ENCODE results near the gene MYH11. TPM values are rescaled to one million over a fixed set of nuclear protein-coding genes. Genes with fewer than 3 reads are reported as not detected.

Gene MYH11
- polyA plus RNA-seq, 3 donors: 0.06 TPM; not detected in 2

- H3K27me3 Mint-ChIP-seq (ENCODE audit: low read depth in 3 of 3): peaks cover 1 to 3% (median 1%) of the 10 kb centered on the region in 3 donors
- H3K4me1 Mint-ChIP-seq: no peaks in the 10 kb centered on the region
- H3K9me3 ChIP-seq (replicated peaks in 1 of 2; ENCODE audit: control insufficient read depth in 1 of 2, insufficient read depth in 1 of 2, low read length in 2 of 2): no peaks in the 10 kb centered on the region
- no peaks in the 10 kb centered on the region for H3K4me1 ChIP-seq (ENCODE audit: control insufficient read depth in 1 of 2, insufficient read depth in 2 of 2, low read length in 2 of 2)
- H3K4me3 ChIP-seq (replicated peaks in 1 of 3; ENCODE audit: low read depth in 2 of 3, low read length in 3 of 3): no peak overlapping the region
- no peaks in the 10 kb centered on the region for H3K9me3 Mint-ChIP-seq
- no peak overlapping the region for H3K27ac Mint-ChIP-seq
- no peak overlapping the region for H2AFZ ChIP-seq (ENCODE audit: insufficient read depth, low read depth, low read length, poor library complexity, severe bottlenecking)
- no peak overlapping the region for H3K4me3 Mint-ChIP-seq
- H3K4me2 ChIP-seq (replicated peaks; ENCODE audit: extremely low read depth, low read length, poor library complexity, severe bottlenecking): no peak overlapping the region
- H3K36me3 ChIP-seq (replicated peaks in 1 of 2; ENCODE audit: control insufficient read depth in 1 of 2, insufficient read depth in 2 of 2, low read length in 2 of 2): no peaks in the 10 kb centered on the region
- H3K27me3 ChIP-seq (ENCODE audit: control insufficient read depth in 2 of 2, insufficient read depth in 2 of 2, low read length in 2 of 2): no peaks in the 10 kb centered on the region
- no peak for TF ChIP-seq CTCF (IDR thresholded peaks at IDR 0.05)
- DNase-seq: no peak
- H3K9ac ChIP-seq (ENCODE audit: insufficient read depth, low read length, poor library complexity, severe bottlenecking): no peak overlapping the region
- 94% methylated on average over 15 of the region's 18 CpGs for WGBS (ENCODE audit: insufficient coverage)
- H3K27ac ChIP-seq (ENCODE audit: low read depth in 1 of 2, low read length in 2 of 2): no peak overlapping the region
- no peaks in the 10 kb centered on the region for H3K36me3 Mint-ChIP-seq
- intact Hi-C loops (cut with micrococcal nuclease): no loop called here
- H3K79me2 ChIP-seq (ENCODE audit: insufficient read depth, low read length): no peaks in the 10 kb centered on the region
- H4K20me1 ChIP-seq (ENCODE audit: insufficient read depth, low read length): no peaks in the 10 kb centered on the region
Observed at GRCh38 chr16:15749985-15750384, 106.8 kb downstream of the MYH11 start.

GRCh38 chr16:15749371-15749770 is 107.5 kb downstream of the MYH11 start:
- no peak overlapping the region for H3K27ac Mint-ChIP-seq
- H3K27me3 Mint-ChIP-seq (ENCODE audit: low read depth in 3 of 3): peaks cover 1 to 3% (median 1%) of the 10 kb centered on the region in 3 donors
- 80% methylated on average over 1 of the region's 2 CpGs for WGBS (ENCODE audit: insufficient coverage)

More at GRCh38 chr16:15749371-15749770, 107.5 kb downstream of the MYH11 start:
- Mint-ChIP-seq H3K4me1 (peaks cover 4% of the 10 kb centered on the region), H3K4me3 (no peak overlapping the region), H3K9me3 (no peaks in the 10 kb centered on the region), H3K36me3 (no peaks in the 10 kb centered on the region)
- no peaks in the 10 kb centered on the region for H3K79me2 ChIP-seq (ENCODE audit: insufficient read depth, low read length)
- no peaks in the 10 kb centered on the region for H3K4me1 ChIP-seq (ENCODE audit: control insufficient read depth in 1 of 2, insufficient read depth in 2 of 2, low read length in 2 of 2)
- no peak overlapping the region for H2AFZ ChIP-seq (ENCODE audit: insufficient read depth, low read depth, low read length, poor library complexity, severe bottlenecking)
- no peak overlapping the region for H3K4me2 ChIP-seq (replicated peaks; ENCODE audit: extremely low read depth, low read length, poor library complexity, severe bottlenecking)
- H4K20me1 ChIP-seq (ENCODE audit: insufficient read depth, low read length): no peaks in the 10 kb centered on the region
- intact Hi-C loops (cut with micrococcal nuclease): no loop called here
- H3K27me3 ChIP-seq (ENCODE audit: control insufficient read depth in 2 of 2, insufficient read depth in 2 of 2, low read length in 2 of 2): no peaks in the 10 kb centered on the region
- H3K9ac ChIP-seq (ENCODE audit: insufficient read depth, low read length, poor library complexity, severe bottlenecking): no peak overlapping the region
- no peak overlapping the region for H3K4me3 ChIP-seq (replicated peaks in 1 of 3; ENCODE audit: low read depth in 2 of 3, low read length in 3 of 3)
- no peak for DNase-seq
- no peaks in the 10 kb centered on the region for H3K9me3 ChIP-seq (replicated peaks in 1 of 2; ENCODE audit: control insufficient read depth in 1 of 2, insufficient read depth in 1 of 2, low read length in 2 of 2)
- TF ChIP-seq CTCF (IDR thresholded peaks at IDR 0.05): no peak
- no peaks in the 10 kb centered on the region for H3K36me3 ChIP-seq (replicated peaks in 1 of 2; ENCODE audit: control insufficient read depth in 1 of 2, insufficient read depth in 2 of 2, low read length in 2 of 2)
- no peak overlapping the region for H3K27ac ChIP-seq (ENCODE audit: low read depth in 1 of 2, low read length in 2 of 2)
